Activated naive CD8-positive, alpha-beta T cell treated with anti-CD3 and anti-CD28 coated beads, Interleukin-2, amount 50 U/mL, for 16 hours (primary cell): ENCODE data around the gene SSH3.

Source experiments
- DNase-seq: peaks from one replicate; pipeline ENCODE4 v3.0.0-alpha.2; 2020; ENCODE audit warnings: low read depth, low spot score

SSH3 gene

GRCh38 chr11:67279589-67280340 lies 23.6 kb upstream of the SSH3 start:
- DNase-seq, result no peak

GRCh38 chr11:67280341-67280787 lies 23.0 kb upstream of the SSH3 start:
- DNase-seq, result no peak

GRCh38 chr11:67280788-67281551 lies 22.4 kb upstream of the SSH3 start:
- DNase-seq, result no peak

- no peak for DNase-seq
Observed at GRCh38 chr11:67281552-67282150, 21.7 kb upstream of the SSH3 start.

- DNase-seq, result no peak
Observed at GRCh38 chr11:67282155-67282875, 21.0 kb upstream of the SSH3 start.

GRCh38 chr11:67282876-67283371 lies 20.4 kb upstream of the SSH3 start:
- no peak for DNase-seq

- DNase-seq, result no peak
Observed at GRCh38 chr11:67283481-67283963, 19.8 kb upstream of the SSH3 start.

- no peak for DNase-seq
Observed at GRCh38 chr11:67284811-67285540, 18.4 kb upstream of the SSH3 start.

- DNase-seq, result no peak
Observed at GRCh38 chr11:67285541-67286498, 17.5 kb upstream of the SSH3 start.

GRCh38 chr11:67286621-67287333 lies 16.6 kb upstream of the SSH3 start:
- DNase-seq, result no peak

- DNase-seq, result no peak
Observed at GRCh38 chr11:67287355-67288197, 15.8 kb upstream of the SSH3 start.

GRCh38 chr11:67288198-67288451 lies 15.2 kb upstream of the SSH3 start:
- DNase-seq, result no peak

- DNase-seq, result peak; percentile 81
Observed at GRCh38 chr11:67288452-67289225, 14.7 kb upstream of the SSH3 start.

- DNase-seq, result no peak
Observed at GRCh38 chr11:67289226-67289650, 14.1 kb upstream of the SSH3 start, which contains the start of gene ANKRD13D. Gene ANKRD13D (plus strand): TSS chr11:67289303. CDS start chr11:67289461, 158 bp downstream.

GRCh38 chr11:67289651-67290479 lies 13.5 kb upstream of the SSH3 start:
- no peak for DNase-seq

GRCh38 chr11:67290801-67291200 lies 12.5 kb upstream of the SSH3 start:
- DNase-seq, result no peak
